ENCODE data around the gene PCSK4. TPM values are rescaled to one million over a fixed set of nuclear protein-coding genes. Genes with fewer than 3 reads are reported as not detected.

The PCSK4 gene
- total RNA-seq, 2 experiments from 2014 or later = 4.4 to 4.7 TPM

- ATAC-seq = no peak
- DNase-seq = no peak
- POLR2A ChIA-PET = interaction anchor here (0.6 kb wide), 1 partner anchor 13 kb away, joined by 3 read pairs; no protein-coding TSS in a partner anchor
- Mint-ChIP-seq H3K4me1 (ENCODE audit: low read depth) (peaks cover 9% of the 10 kb centered on the region), H3K27me3 (peaks cover 5% of the 10 kb centered on the region), H3K9me3 (no peaks in the 10 kb centered on the region), H3K4me3 (no peak overlapping the region), H3K27ac (no peak overlapping the region), H3K36me3 (ENCODE audit: low read depth) (no peaks in the 10 kb centered on the region)
- CTCF ChIA-PET = no interaction called here
- TF ChIP-seq CTCF (IDR thresholded peaks at IDR 0.05) = no peak
- intact Hi-C loops (cut with micrococcal nuclease) = no loop called here
These were observed 2.4 kb downstream of the PCSK4 start for GRCh38 chr19:1487576-1488281.

- H3K9me3 Mint-ChIP-seq = no peaks in the 10 kb centered on the region
- ATAC-seq = no peak
- no peak overlapping the region for H3K4me3 Mint-ChIP-seq
- no peak for DNase-seq
- ChIA-PET CTCF (no interaction called here), POLR2A (interaction anchor here (0.6 kb wide), 1 partner anchor 14 kb away, joined by 3 read pairs; no protein-coding TSS in a partner anchor)
- no peak for TF ChIP-seq CTCF (IDR thresholded peaks at IDR 0.05)
- intact Hi-C loops (cut with micrococcal nuclease) = no loop called here
- no peak overlapping the region for H3K27ac Mint-ChIP-seq
- H3K4me1 Mint-ChIP-seq (ENCODE audit: low read depth) = peaks cover 9% of the 10 kb centered on the region
- peaks cover 4% of the 10 kb centered on the region for H3K27me3 Mint-ChIP-seq
- no peaks in the 10 kb centered on the region for H3K36me3 Mint-ChIP-seq (ENCODE audit: low read depth)
These were observed 3.2 kb downstream of the PCSK4 start for GRCh38 chr19:1486720-1487575.

GRCh38 chr19:1483979-1484428 is 6.1 kb downstream of the PCSK4 start:
- POLR2A ChIA-PET = no interaction called here
- Mint-ChIP-seq H3K4me3 (no peak overlapping the region), H3K27me3 (no peaks in the 10 kb centered on the region), H3K27ac (no peak overlapping the region), H3K36me3 (ENCODE audit: low read depth) (peaks cover 2% of the 10 kb centered on the region), H3K9me3 (no peaks in the 10 kb centered on the region), H3K4me1 (ENCODE audit: low read depth) (peaks cover 3% of the 10 kb centered on the region)
- ATAC-seq = no peak
- intact Hi-C loops (cut with micrococcal nuclease) = no loop called here
- CTCF ChIA-PET = no interaction called here
- DNase-seq = no peak
- TF ChIP-seq CTCF (IDR thresholded peaks at IDR 0.05) = no peak

- CTCF ChIA-PET = no interaction called here
- Mint-ChIP-seq H3K4me1 (ENCODE audit: low read depth) (peaks cover 4% of the 10 kb centered on the region), H3K27ac (no peak overlapping the region), H3K27me3 (no peaks in the 10 kb centered on the region), H3K4me3 (no peak overlapping the region), H3K9me3 (no peaks in the 10 kb centered on the region), H3K36me3 (ENCODE audit: low read depth) (peaks cover 3% of the 10 kb centered on the region)
- no peak for TF ChIP-seq CTCF (IDR thresholded peaks at IDR 0.05)
- DNase-seq (no peak), ATAC-seq (no peak)
- POLR2A ChIA-PET = no interaction called here
- intact Hi-C loops (cut with micrococcal nuclease) = no loop called here
These were observed 6.8 kb downstream of the PCSK4 start for GRCh38 chr19:1483131-1483978.
